OCI-LY1 (cell line): Measurements from ENCODE around the gene TMEM19.

ENCODE experiments used
- H2AFZ ChIP-seq: fragments of 200-600 bp; sonication (generic), shearing (Covaris generic); 2 replicates; pipeline ENCODE4 v1.6.0; 2014; ENCODE audit warnings: antibody characterized with exemption, mild to moderate bottlenecking, low read length
- H3F3A ChIP-seq: fragments of 200-600 bp; sonication (generic), shearing (Covaris generic); 2 replicates; pipeline ENCODE4 v1.6.0; 2014; ENCODE audit warnings: mild to moderate bottlenecking, antibody characterized with exemption, low read length, moderate library complexity; ENCODE audit not compliant: insufficient read depth
- H3K27ac ChIP-seq: fragments of 200-600 bp; sonication (generic); 2 replicates; pipeline ENCODE4 v1.5.1; 2014; ENCODE audit warnings: low read length, mixed run types, mild to moderate bottlenecking, low read depth; ENCODE audit not compliant: poor library complexity, severe bottlenecking
- H3K27me3 ChIP-seq: fragments of 200-600 bp; sonication (generic); 2 replicates; pipeline ENCODE4 v1.6.0; 2014; ENCODE audit warnings: antibody characterized with exemption, mild to moderate bottlenecking, low read length, moderate library complexity; ENCODE audit not compliant: insufficient read depth
- H3K36me3 ChIP-seq: fragments of 200-600 bp; sonication (generic); 2 replicates; pipeline ENCODE4 v1.6.1; 2014; ENCODE audit warnings: mild to moderate bottlenecking, antibody characterized with exemption, low read length, moderate library complexity, mixed read lengths; ENCODE audit not compliant: insufficient read depth
- H3K4me1 ChIP-seq: fragments of 200-600 bp; sonication (generic); 2 replicates; pipeline ENCODE4 v1.5.1; 2014; ENCODE audit warnings: mild to moderate bottlenecking, low read length, moderate library complexity; ENCODE audit not compliant: insufficient read depth, severe bottlenecking
- H3K4me2 ChIP-seq: fragments of 200-600 bp; sonication (generic), shearing (Covaris generic); 2 replicates; pipeline ENCODE4 v1.6.1; 2014; ENCODE audit warnings: low read length
- H3K4me3 ChIP-seq: fragments of 200-600 bp; sonication (generic); 2 replicates; pipeline ENCODE4 v1.5.1; 2014; ENCODE audit warnings: low read length, low read depth, mild to moderate bottlenecking, mixed read lengths; ENCODE audit not compliant: poor library complexity, severe bottlenecking
- H3K79me2 ChIP-seq: fragments of 200-600 bp; shearing (Covaris generic); 2 replicates; pipeline ENCODE4 v1.6.1; 2016; ENCODE audit warnings: mixed run types, low read length, mixed read lengths; ENCODE audit not compliant: insufficient read depth
- H3K9ac ChIP-seq: fragments of 200-600 bp; sonication (generic), shearing (Covaris generic); 2 replicates; pipeline ENCODE4 v1.6.1; 2014; ENCODE audit warnings: mild to moderate bottlenecking, low read length, mixed read lengths
- H3K9me2 ChIP-seq: fragments of 200-600 bp; sonication (generic), shearing (Covaris generic); 2 replicates; pipeline ENCODE4 v1.6.1; 2014; ENCODE audit warnings: low read depth, mild to moderate bottlenecking, low read length, mixed read lengths
- H3K9me3 ChIP-seq: fragments of 200-600 bp; shearing (Covaris generic); 2 replicates; pipeline ENCODE4 v1.6.1; 2014; ENCODE audit warnings: low read length, mixed read lengths
- H4K20me1 ChIP-seq: fragments of 200-600 bp; sonication (generic), shearing (Covaris generic); 2 replicates; pipeline ENCODE4 v1.6.0; 2016; ENCODE audit warnings: mild to moderate bottlenecking, low read length; ENCODE audit not compliant: insufficient read depth
- EZH2 ChIP-seq: fragments of 200-600 bp; sonication (generic), shearing (Covaris generic); IDR thresholded peaks from 2 replicates; pipeline ENCODE4 v1.8.0; 2017; ENCODE audit warnings: borderline replicate concordance, mixed run types, mild to moderate bottlenecking, antibody characterized with exemption, low read length, moderate library complexity, mixed read lengths
- TF ChIP-seq, protein P1 (sequence below): fragments of 200-600 bp; sonication (generic), shearing (Covaris generic); IDR thresholded peaks from 2 replicates; pipeline ENCODE4 v1.5.1; 2017; ENCODE audit warnings: mild to moderate bottlenecking, antibody characterized with exemption, low read length, moderate library complexity, mixed read lengths

TMEM19 gene

DNA sequence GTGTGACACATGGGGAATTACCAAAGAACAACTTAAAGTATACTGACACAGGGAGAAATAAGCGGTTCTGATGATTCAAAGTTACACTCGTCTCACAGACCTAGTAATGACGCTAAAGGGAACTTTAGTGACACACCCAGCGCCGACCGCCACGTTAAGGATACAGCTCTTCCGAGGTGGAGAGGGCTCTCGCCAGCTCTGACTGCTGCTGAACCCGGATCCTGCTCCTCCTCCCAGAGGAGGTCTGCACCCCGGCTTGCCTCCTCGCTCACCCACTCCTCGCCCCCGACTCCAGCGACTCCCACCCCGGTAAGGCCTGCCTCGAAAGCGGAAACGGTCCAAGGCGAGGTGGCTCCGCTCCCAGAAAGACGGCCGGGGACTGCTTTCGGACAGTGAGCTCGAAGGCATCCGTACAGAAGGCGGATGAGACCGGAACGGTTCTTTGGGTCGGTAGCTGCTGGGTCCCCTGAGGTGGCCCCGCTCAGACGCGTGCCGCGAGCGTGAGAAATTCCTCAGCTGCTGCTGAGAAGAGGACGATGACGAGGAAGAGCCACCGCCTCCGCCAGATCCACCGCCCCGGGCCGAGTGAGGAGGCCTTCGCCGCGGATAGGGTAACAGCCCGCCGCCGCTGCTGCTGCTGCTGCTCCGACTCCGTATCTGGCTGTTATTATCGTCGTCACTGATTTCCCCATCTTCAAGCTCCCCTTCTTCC lies 22.9 kb upstream of the TMEM19 start:
- Histone ChIP-seq H3K36me3 (peaks cover 25% of the 10 kb centered on the region), H3K4me2 (peak overlapping the region; percentile 83), H4K20me1 (0 out of 2 replicates have a peak, but pooled peaks cover 2% of the 10 kb centered on the region), H3K4me3 (peak overlapping the region; percentile 99), H3K27ac (peak overlapping the region; percentile 86), H3K9me2 (no peaks in the 10 kb centered on the region), H3K4me1 (peaks cover 26% of the 10 kb centered on the region), H3F3A (no peaks in the 10 kb centered on the region), H3K27me3 (no peaks in the 10 kb centered on the region), H3K9ac (peak overlapping the region; percentile 97), H2AFZ (no peak overlapping the region), H3K9me3 (no peaks in the 10 kb centered on the region), H3K79me2 (peaks cover 45% of the 10 kb centered on the region)
- TF ChIP-seq, protein P1, sequence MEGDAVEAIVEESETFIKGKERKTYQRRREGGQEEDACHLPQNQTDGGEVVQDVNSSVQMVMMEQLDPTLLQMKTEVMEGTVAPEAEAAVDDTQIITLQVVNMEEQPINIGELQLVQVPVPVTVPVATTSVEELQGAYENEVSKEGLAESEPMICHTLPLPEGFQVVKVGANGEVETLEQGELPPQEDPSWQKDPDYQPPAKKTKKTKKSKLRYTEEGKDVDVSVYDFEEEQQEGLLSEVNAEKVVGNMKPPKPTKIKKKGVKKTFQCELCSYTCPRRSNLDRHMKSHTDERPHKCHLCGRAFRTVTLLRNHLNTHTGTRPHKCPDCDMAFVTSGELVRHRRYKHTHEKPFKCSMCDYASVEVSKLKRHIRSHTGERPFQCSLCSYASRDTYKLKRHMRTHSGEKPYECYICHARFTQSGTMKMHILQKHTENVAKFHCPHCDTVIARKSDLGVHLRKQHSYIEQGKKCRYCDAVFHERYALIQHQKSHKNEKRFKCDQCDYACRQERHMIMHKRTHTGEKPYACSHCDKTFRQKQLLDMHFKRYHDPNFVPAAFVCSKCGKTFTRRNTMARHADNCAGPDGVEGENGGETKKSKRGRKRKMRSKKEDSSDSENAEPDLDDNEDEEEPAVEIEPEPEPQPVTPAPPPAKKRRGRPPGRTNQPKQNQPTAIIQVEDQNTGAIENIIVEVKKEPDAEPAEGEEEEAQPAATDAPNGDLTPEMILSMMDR, result no peak
- no peak for TF ChIP-seq EZH2

DNA sequence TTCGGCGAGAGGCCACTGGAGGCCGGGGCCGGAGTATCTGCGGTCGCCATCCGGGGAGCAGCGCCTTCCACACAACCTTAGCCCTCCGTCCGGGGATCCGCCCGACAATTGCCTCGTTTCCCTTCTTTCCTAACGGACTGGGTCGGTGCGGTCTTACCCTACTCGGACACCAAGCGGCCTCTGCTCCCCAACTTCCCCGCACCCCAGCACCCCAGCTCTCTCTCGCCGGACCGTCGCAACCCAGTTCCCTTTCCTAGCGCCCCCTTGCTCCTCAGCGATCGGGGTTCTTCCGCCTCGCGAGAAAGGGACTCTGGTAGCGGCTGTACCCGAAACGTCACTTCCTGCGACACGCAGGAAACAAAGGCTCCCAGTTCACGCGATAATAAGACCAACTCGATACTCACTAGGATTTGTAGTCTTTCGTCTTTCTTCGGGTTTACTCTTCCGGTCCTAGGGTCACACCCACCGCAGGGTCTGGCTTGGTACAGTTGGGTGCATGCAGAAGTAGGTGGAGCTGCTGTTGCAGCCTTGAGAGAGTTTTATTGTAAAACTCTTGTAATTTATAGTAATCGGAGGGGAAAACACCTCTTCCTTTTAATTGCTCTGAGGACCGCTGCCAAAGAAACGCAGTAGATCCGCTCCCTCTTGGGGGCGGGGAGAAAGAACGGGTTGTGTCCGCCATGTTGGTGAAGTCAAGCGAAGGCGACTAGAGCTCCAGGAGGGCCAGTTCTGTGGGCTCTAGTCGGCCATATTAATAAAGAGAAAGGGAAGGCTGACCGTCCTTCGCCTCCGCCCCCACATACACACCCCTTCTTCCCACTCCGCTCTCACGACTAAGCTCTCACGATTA lies 22.1 kb upstream of the TMEM19 start, which contains the start of the genes THAP2 and ZFC3H1:
Gene THAP2 (plus strand): TSS at position 741 of the 850 bp plus-strand sequence. CDS start 209 bp downstream, outside the sequence.
Gene ZFC3H1 (minus strand): TSS at position 288 of the 850 bp plus-strand sequence. CDS start 238 bp downstream, at position 50.
- no peaks in the 10 kb centered on the region for H3K9me3 ChIP-seq
- H3K9me2 ChIP-seq, result no peaks in the 10 kb centered on the region
- peak within 1 kb of the TSS; percentile 99 for H3K4me3 ChIP-seq
- H3K79me2 ChIP-seq, result peaks cover 45% of the 10 kb centered on the region
- peak within 1 kb of the TSS; percentile 95 for H3K4me2 ChIP-seq
- no peaks in the 10 kb centered on the region for H3K27me3 ChIP-seq
- peaks cover 17% of the 10 kb centered on the region for H3K36me3 ChIP-seq
- no peaks in the 10 kb centered on the region for H3F3A ChIP-seq
- H3K27ac ChIP-seq, result peak within 1 kb of the TSS; percentile 86
- H4K20me1 ChIP-seq, result 0 out of 2 replicates have a peak, but pooled peaks cover 2% of the 10 kb centered on the region
- peak within 1 kb of the TSS; percentile 52; the same call in 1 of the 2 replicates for H2AFZ ChIP-seq
- H3K9ac ChIP-seq, result peak within 1 kb of the TSS; percentile 97
- peaks cover 26% of the 10 kb centered on the region for H3K4me1 ChIP-seq
- no peak for TF ChIP-seq EZH2
- TF ChIP-seq, protein P1, result peak; percentile 44

DNA sequence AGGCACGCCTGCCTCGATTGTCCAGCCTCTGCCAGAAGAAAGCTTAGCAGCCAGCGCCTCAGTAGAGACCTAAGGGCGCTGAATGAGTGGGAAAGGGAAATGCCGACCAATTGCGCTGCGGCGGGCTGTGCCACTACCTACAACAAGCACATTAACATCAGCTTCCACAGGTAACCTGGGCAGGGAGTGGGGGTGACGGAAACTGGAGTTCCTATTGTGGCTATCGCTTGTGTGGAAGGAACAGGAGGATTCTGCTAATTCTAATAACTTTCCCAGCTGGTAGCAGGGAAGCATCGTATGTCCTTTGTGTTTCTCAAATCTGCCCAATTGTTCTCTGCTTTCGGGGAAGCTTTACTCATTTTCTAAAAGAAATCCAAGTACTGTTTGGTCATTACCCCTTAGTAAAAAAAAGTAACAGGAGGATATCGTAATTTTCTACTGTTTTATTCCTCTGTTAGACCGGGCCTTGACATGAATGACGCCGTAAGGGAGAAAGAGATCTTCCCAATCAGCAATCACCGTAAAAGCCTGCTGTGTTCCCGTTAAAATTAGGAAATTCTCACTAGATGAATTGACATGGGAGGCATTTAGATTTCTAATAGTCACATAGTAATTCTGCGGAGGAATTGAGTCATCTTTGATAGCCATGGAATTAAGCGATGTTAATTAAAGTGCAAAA lies 21.3 kb upstream of the TMEM19 start:
- peaks cover 9% of the 10 kb centered on the region for H3K36me3 ChIP-seq
- peak overlapping the region; percentile 52; the same call in 1 of the 2 replicates for H2AFZ ChIP-seq
- H3K4me3 ChIP-seq, result peak overlapping the region; percentile 99
- 0 out of 2 replicates have a peak, but pooled peaks cover 2% of the 10 kb centered on the region for H4K20me1 ChIP-seq
- peaks cover 26% of the 10 kb centered on the region for H3K4me1 ChIP-seq
- H3K9ac ChIP-seq, result peak overlapping the region; percentile 97
- TF ChIP-seq, protein P1, result no peak
- no peak for TF ChIP-seq EZH2
- H3K27ac ChIP-seq, result peak overlapping the region; percentile 86
- H3F3A ChIP-seq, result no peaks in the 10 kb centered on the region
- H3K79me2 ChIP-seq, result peaks cover 45% of the 10 kb centered on the region
- no peaks in the 10 kb centered on the region for H3K9me2 ChIP-seq
- H3K9me3 ChIP-seq, result no peaks in the 10 kb centered on the region
- no peaks in the 10 kb centered on the region for H3K27me3 ChIP-seq
- peak overlapping the region; percentile 95 for H3K4me2 ChIP-seq
